Astrocyte of the spinal cord (primary cell): Measurements from ENCODE around the gene GBA2.
A peak's percentile ranks its signal among the peaks of the same experiment; 100 is the strongest.

Experiments used
- DNase-seq: peaks from one replicate; pipeline ENCODE4 v3.0.0; 2011; ENCODE audit warnings: low read depth, low spot score
- H3K4me3 ChIP-seq: 2 replicates; pipeline ENCODE4 v1.5.1; 2011; ENCODE audit warnings: low read depth, mild to moderate bottlenecking, low read length, moderate library complexity
- CTCF ChIP-seq: IDR thresholded peaks from 2 replicates; pipeline ENCODE4 v1.5.1; 2012; ENCODE audit warnings: low read depth, mild to moderate bottlenecking, low read length, inconsistent platforms
- in situ Hi-C: cut with HindIII; loops from 2 replicates; pipeline ENCODE4 v1.10.0; 2017; ENCODE audit warnings: low sequenced_read_pairs

Gene GBA2

DNA sequence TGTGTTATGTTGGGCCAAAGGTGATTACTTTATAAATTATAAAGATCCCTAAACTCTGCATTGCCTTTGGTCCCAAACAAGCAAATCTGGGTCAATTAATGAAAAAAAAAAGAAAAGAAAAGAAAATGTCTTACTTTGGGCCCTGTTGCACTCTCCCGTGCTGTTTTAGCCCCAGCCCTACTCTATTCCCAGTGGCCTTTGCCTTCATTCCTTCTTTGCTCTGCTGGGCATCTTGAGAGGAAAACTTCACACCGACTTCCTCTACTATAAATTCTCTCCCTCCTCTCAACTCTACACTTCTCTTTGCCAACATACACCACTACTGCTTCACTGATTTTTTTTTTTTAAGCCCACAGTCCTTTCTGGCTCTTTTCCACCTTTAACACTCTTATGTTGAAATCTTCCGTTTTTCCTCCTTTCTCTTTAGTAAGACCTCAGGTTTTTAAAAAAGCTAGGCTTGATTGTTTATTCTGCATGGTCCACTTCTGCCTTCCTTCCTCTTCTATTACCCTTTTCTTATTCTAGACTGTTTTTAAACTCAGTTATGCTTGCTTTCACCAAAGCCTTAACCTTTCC, 9.5 kb upstream of the GBA2 start:
- TF ChIP-seq CTCF = no peak
- no peak overlapping the region for H3K4me3 ChIP-seq
- DNase-seq = no peak
- in situ Hi-C loops = no loop called here

- in situ Hi-C loops = no loop called here
- DNase-seq = no peak
- TF ChIP-seq CTCF = no peak
- H3K4me3 ChIP-seq = no peak overlapping the region
Observed at GRCh38 chr9:35757892-35758275, 8.9 kb upstream of the GBA2 start.

DNA sequence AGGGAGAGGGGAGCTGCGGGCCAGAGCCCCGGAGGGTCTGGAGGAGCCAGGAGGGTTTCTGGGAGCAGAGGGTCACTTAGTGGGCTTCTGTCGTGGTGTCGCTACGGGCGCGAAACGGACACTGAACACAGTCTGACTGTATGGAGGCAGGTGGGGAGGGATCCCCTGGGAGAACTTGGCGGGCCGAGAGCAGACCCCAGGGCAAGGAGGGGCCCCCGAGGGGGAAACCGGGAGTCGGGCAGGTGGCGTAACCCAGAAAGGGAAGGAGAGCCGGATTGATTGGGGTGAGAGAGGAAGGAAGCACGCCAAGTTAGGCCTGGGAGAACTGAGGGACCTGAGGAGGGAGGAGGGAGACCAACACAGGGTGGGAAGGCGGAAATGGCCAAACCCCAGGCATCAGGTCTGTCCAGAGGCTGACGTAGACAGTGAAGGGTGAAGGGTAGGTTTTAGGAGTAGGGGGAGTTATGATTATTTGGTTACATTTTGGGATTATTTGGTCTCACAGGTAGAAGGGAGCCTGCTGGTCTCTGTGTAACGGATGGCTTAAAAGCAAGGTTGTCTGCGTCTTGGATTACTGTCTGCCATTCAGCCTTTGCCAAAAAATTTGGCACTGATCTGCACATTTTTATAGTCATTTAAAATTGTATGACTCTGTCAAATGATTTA, 8.3 kb upstream of the GBA2 start:
- in situ Hi-C loops = no loop called here
- no peak for DNase-seq
- TF ChIP-seq CTCF = no peak
- H3K4me3 ChIP-seq = peak overlapping the region; percentile 47

DNA sequence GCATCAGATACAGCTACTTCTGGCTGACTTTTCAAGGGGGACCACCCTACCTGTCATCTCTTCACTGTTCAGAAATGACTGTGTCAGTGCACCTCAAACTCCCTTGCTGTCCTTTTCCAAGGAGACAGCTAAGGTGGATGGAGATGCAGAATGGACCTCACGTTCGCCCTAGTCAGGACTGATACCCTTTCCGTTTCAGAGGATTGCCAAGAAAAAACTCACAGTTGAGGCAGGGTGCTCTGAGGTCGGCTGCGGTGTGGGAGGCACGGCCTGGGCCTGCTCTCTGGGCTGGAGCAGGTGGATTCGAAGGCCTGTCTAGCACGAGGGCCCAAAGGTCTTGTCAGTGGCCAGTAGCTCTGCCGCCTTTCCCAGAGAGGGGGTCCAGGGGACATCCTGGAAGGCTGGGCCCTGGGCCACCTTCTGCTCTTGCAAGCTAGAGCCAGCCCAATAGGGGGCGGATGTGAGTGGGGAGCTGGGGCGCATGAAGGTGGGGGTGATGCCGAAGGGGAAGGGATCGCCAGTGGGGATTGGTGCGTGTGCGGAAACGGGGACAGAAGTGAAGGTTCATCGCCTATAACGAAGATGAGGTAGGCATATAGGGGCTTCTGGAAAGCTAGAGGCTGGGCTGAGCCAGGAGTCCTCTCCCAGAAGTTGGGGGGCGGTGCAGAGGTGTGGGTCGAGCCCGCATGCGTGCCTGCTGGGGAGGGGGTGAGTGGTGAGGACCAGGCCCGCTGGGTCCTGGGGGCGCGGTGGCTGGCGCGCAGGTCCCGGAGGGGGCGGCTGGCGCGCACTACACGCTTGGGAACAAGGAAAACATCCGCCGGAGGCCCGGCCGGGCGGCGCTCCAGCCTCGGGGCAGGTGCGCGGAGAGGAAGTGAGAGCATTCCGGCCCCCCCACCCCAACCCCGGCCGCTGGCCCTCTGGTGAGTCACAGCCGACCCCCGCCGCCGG, 7.5 kb upstream of the GBA2 start:
- DNase-seq = peak; percentile 29
- TF ChIP-seq CTCF = peak; percentile 70
- in situ Hi-C loops = no loop called here
- peak overlapping the region; percentile 47 for H3K4me3 ChIP-seq

GRCh38 chr9:35755071-35755470, 6.0 kb upstream of the GBA2 start:
- in situ Hi-C loops = no loop called here
- TF ChIP-seq CTCF = no peak
- DNase-seq = no peak
- no peak overlapping the region for H3K4me3 ChIP-seq

DNA sequence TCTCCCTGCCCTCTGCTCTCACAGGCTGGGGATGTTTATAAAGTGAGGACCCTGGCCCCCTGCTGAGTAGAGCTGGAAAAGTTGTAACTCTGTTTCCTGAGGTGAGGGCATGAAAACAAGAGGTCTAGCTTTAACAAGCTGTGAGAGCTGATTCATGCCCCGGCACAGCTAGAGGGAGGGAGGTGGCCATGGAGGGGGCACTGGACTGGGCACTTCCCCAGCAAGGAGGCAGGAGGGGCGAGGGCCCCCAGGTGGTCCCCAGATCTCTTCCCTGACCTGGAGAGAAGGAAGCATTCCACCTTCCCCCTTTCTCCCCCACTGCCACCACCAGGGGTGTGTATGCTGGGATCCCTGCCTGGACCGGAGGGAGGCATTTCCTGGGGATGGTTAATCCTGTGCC, 5.2 kb upstream of the GBA2 start, which contains the start of gene MSMP:
TSS of gene MSMP (minus strand) at position 13 of the 400 bp plus-strand sequence. CDS start 147 bp downstream, outside the sequence.
- no peak within 1 kb of the TSS for H3K4me3 ChIP-seq
- in situ Hi-C loops = no loop called here
- TF ChIP-seq CTCF = no peak
- no peak for DNase-seq
